ENCODE data around the gene KDM4C.

The KDM4C gene

DNA sequence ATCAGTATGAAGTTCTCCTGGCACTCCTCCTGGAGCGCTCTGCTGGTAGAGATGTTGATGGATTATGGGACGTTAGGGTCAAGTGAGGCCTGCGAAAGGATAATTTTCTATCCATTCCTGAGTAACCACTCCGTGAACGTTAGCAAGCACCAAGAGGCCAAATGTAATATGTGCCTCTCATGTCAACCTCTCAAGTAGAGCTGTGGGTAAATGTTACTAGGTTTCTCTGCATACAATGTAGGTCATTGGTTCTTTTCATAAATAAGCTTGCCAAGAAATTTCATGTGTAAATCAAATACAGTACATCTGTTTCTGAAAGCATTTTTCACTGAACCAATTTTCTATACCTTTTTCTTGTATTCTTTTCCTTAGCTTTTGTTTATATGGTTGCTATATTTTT is 126.3 kb downstream of the KDM4C start:
- TF ChIP-seq, protein P1, sequence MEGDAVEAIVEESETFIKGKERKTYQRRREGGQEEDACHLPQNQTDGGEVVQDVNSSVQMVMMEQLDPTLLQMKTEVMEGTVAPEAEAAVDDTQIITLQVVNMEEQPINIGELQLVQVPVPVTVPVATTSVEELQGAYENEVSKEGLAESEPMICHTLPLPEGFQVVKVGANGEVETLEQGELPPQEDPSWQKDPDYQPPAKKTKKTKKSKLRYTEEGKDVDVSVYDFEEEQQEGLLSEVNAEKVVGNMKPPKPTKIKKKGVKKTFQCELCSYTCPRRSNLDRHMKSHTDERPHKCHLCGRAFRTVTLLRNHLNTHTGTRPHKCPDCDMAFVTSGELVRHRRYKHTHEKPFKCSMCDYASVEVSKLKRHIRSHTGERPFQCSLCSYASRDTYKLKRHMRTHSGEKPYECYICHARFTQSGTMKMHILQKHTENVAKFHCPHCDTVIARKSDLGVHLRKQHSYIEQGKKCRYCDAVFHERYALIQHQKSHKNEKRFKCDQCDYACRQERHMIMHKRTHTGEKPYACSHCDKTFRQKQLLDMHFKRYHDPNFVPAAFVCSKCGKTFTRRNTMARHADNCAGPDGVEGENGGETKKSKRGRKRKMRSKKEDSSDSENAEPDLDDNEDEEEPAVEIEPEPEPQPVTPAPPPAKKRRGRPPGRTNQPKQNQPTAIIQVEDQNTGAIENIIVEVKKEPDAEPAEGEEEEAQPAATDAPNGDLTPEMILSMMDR (IDR thresholded peaks at IDR 0.05; ENCODE audit: low read depth, low read length) = no peak
- no peak overlapping the region for H3K4me3 ChIP-seq (replicated peaks in 1 of 2; ENCODE audit: low read depth in 2 of 2, low read length in 2 of 2)
- DNase-seq (ENCODE audit: low read depth in 2 of 2) = no peak

DNA sequence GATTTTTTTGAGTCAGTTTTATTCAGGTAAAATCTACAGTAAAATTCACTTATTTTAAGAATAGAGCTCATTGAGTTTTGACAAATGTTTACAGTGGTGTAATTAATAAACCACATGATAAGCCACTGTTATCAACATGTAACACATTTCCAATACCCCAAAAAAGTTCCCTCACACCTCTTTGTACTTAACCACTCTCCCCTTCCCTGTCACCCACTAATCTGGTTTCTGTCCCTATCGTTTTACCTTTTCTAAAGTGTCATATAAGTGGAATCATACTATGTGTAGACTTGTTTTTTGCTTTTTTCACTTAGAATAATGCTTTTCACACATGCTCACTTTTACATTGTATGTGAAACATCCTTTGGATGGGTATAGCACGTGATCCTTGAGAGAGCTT is 127.2 kb downstream of the KDM4C start:
- H3K4me3 ChIP-seq (replicated peaks in 1 of 2; ENCODE audit: low read depth in 2 of 2, low read length in 2 of 2) = no peak overlapping the region
- no peak for DNase-seq (ENCODE audit: low read depth in 2 of 2)
- TF ChIP-seq, protein P1 (IDR thresholded peaks at IDR 0.05; ENCODE audit: low read depth, low read length) = no peak

DNA sequence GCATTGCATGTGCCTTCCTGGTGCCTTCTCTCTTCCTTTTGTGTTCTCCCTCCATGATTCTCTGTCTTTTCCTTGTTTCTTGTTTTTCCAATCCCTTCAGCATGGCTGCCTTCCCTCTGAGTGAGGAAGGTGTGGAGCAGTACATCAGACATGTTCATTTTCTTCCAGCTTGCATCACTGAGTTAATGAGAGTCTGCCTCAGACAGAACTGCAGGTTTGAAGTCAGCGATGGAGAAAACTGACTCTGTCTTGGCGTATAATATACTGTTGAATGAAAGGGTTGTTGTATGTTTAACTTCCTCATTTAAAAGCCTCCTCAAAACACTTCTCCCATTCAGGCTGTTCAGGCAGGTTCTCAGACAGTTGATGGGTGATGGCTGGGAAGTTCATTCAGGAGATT is 129.3 kb downstream of the KDM4C start:
- DNase-seq (ENCODE audit: low read depth in 2 of 2) = no peak
- TF ChIP-seq, protein P1 (IDR thresholded peaks at IDR 0.05; ENCODE audit: low read depth, low read length) = no peak

DNA sequence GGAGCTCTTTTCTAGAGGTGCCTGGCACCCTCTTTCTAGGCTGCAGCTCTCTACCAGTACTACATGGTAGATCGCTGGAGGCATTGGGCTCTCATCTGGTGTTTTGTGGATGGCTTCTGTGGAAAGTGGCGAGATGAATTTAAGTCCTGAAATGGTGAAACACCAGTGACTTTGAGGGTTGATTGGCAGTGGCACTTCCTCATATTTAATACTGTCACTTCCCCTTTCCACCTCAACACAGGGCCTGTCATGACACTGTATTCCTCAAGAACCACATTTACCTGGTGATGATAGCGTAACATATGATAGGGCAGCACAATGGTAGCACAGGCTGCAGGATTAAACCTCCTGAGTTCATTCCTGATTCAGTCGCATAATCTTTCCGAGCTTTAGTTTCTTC is 132.1 kb downstream of the KDM4C start:
- H3K4me3 ChIP-seq (replicated peaks in 1 of 2; ENCODE audit: low read depth in 2 of 2, low read length in 2 of 2) = no peak overlapping the region

More for the DNA sequence above, 129.3 kb downstream of the KDM4C start:
- H3K4me3 ChIP-seq (replicated peaks in 1 of 2; ENCODE audit: low read depth in 2 of 2, low read length in 2 of 2) = no peak overlapping the region

DNA sequence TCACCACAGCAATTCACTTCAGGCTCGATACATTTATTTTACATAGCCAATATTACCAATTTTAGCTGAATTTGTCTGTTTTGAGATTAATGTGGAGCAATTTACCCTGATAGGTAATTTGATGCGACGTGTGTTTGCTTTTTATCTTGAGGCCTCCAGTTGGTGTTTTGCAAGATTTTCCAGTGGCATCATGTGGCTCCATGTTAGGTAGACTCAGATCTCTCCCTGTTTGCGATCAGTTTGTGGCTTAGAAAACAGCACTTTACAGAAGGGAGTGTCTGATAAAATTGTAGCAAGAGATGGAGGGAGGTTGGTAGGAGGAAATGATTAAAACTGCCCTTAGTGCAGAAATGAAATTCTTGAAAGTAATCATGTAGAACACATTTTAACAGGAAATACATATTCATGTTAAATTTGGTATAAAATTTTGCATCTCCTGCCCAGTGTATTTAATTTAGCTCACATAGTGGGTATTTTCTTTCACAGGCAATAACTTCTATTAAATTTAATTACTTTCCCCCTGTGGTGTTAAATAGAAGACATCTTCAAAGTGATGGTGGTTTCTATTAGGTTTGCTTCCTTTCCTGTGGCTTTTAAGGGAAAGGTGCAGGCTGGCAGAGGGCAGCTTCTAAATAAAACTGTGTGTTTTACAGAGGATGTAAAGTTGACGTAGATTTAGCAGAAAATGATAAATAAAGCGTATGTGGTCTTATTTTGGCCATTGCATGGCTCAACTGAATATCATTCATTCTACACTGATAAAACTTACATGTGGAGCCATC is 135.8 kb downstream of the KDM4C start:
- TF ChIP-seq, protein P1 (IDR thresholded peaks at IDR 0.05; ENCODE audit: low read depth, low read length) = no peak
- H3K4me3 ChIP-seq (replicated peaks in 1 of 2; ENCODE audit: low read depth in 2 of 2, low read length in 2 of 2) = no peak overlapping the region
- DNase-seq (ENCODE audit: low read depth in 2 of 2) = no peak

More for the DNA sequence above, 132.1 kb downstream of the KDM4C start:
- DNase-seq (ENCODE audit: low read depth in 2 of 2) = no peak
- TF ChIP-seq, protein P1 (IDR thresholded peaks at IDR 0.05; ENCODE audit: low read depth, low read length) = no peak

DNA sequence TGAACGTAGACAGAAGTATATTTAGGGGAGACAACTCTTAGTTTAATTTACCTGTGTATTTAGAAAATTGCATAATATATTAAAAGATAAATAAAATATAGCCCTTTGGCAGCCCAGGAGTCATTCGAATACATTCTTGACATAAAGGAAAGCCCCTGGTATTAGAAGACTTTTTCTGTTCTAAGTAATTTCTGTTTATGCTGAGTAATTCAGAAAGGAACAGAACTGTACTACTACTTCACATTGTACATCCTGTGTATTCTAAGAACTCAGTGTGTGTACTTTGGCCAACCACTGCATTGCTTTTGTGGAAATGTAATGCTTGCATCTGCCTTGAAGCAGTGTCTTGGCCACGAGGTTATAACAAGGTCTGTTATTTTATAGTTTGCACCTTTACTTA is 136.4 kb downstream of the KDM4C start:
- TF ChIP-seq, protein P1 (IDR thresholded peaks at IDR 0.05; ENCODE audit: low read depth, low read length) = no peak
- H3K4me3 ChIP-seq (replicated peaks in 1 of 2; ENCODE audit: low read depth in 2 of 2, low read length in 2 of 2) = no peak overlapping the region
- no peak for DNase-seq (ENCODE audit: low read depth in 2 of 2)

DNA sequence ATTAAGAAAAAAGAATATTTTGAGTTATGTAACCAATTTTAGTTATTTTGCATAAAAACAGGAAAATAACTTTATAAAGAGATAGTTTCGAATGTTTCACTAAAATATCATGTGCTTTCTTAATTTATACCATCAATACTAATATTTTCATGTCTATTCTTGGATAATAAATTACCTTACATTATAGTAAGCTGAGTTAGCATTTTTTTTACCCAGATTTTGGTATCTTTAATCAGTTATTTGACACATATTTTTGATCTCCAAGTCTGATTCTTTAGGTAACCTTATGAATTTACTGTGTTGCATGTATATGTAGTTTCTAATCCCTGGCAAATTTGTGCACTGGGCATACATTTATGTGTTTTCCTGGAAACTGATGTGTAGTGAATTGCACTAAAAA is 138.0 kb downstream of the KDM4C start:
- TF ChIP-seq, protein P1 (IDR thresholded peaks at IDR 0.05; ENCODE audit: low read depth, low read length) = no peak
- H3K4me3 ChIP-seq (replicated peaks in 1 of 2; ENCODE audit: low read depth in 2 of 2, low read length in 2 of 2) = no peak overlapping the region
- no peak for DNase-seq (ENCODE audit: low read depth in 2 of 2)
